Measurements from ENCODE around the gene TENM4. TPM values are rescaled to one million over a fixed set of nuclear protein-coding genes. Genes with fewer than 3 reads are reported as not detected.

The TENM4 gene
- polyA plus RNA-seq, 2 of the 4 experiments (the other 2 are of a cell fraction): 0.06 to 0.31 TPM

DNA sequence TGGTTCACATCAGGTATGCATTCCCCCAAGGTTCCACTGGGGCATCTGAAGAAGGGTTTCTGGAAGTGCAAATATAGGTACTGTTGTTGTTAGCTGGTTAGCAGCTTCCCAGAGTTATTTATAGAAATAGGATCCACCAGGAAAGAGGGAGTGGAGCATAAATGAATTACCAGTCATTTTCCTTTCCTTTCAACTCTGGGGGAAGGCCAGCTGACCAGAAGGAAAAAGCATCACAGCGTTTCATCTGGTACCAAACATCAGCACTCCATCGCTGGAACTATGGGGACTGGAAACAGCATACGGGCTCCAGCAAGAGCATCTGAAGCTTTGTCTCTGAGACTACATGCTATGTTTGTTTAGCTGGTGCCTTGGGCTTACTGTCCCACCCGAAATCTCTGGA, 487.9 kb downstream of the TENM4 start:
- ChIA-PET CTCF (interaction anchor here (1.3 kb wide), 1 partner anchor 306 kb away, joined by 3 read pairs; no protein-coding TSS in a partner anchor), POLR2A (no interaction called here)
- no peak overlapping the region for H3K4me2 ChIP-seq
- WGBS (ENCODE audit: missing lambda C conversion rate): 45% methylated on average over 4 of the region's 4 CpGs
- TF ChIP-seq, protein P1, sequence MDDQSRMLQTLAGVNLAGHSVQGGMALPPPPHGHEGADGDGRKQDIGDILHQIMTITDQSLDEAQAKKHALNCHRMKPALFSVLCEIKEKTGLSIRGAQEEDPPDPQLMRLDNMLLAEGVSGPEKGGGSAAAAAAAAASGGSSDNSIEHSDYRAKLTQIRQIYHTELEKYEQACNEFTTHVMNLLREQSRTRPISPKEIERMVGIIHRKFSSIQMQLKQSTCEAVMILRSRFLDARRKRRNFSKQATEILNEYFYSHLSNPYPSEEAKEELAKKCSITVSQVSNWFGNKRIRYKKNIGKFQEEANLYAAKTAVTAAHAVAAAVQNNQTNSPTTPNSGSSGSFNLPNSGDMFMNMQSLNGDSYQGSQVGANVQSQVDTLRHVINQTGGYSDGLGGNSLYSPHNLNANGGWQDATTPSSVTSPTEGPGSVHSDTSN (IDR thresholded peaks at IDR 0.05): no peak
- TF ChIP-seq ESRRA (IDR thresholded peaks at IDR 0.05; ENCODE audit: borderline replicate concordance, low read length) (no peak), FOSB (CRISPR knock-in tag; IDR thresholded peaks at IDR 0.05) (no peak), JUNB (IDR thresholded peaks at IDR 0.05) (no peak), RNF2 (IDR thresholded peaks at IDR 0.05; ENCODE audit: borderline replicate concordance, low read depth) (no peak), SREBF2 (IDR thresholded peaks at IDR 0.05) (no peak), RAD21 (conservative IDR thresholded peaks at IDR 0.05 in 1 of 2, IDR thresholded peaks at IDR 0.05 in 1 of 2) (no peak), MAX (IDR thresholded peaks at IDR 0.05) (no peak), HES2 (IDR thresholded peaks at IDR 0.05) (no peak), RCOR1 (IDR thresholded peaks at IDR 0.05; ENCODE audit: low read depth, low read length) (no peak)
- TF ChIP-seq, protein P2, sequence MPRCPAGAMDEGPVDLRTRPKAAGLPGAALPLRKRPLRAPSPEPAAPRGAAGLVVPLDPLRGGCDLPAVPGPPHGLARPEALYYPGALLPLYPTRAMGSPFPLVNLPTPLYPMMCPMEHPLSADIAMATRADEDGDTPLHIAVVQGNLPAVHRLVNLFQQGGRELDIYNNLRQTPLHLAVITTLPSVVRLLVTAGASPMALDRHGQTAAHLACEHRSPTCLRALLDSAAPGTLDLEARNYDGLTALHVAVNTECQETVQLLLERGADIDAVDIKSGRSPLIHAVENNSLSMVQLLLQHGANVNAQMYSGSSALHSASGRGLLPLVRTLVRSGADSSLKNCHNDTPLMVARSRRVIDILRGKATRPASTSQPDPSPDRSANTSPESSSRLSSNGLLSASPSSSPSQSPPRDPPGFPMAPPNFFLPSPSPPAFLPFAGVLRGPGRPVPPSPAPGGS (IDR thresholded peaks at IDR 0.05): no peak
- no peak overlapping the region for H3K27ac ChIP-seq
- ATAC-seq (no peak), FAIRE-seq (no peak), DNase-seq (ENCODE audit: low read depth in 1 of 2, low spot score in 1 of 2) (no peak)
- H3K4me3 ChIP-seq: no peak overlapping the region
- no peaks in the 10 kb centered on the region for H3K9me3 ChIP-seq
- no peaks in the 10 kb centered on the region for H3K4me1 ChIP-seq

GRCh38 chr11:78952175-78952574, 488.7 kb downstream of the TENM4 start:
- CTCF ChIA-PET: interaction anchor here (0.8 to 1.3 kb wide), 2 partner anchors 9 to 305 kb away, joined by 3 read pairs; no protein-coding TSS in a partner anchor
- POLR2A ChIA-PET: no interaction called here
- H3K4me2 ChIP-seq: no peak overlapping the region
- no peak for FAIRE-seq
- no peak overlapping the region for H3K27ac ChIP-seq
- ATAC-seq: no peak
- H3K4me1 ChIP-seq: no peaks in the 10 kb centered on the region
- H3K9me3 ChIP-seq: no peaks in the 10 kb centered on the region
- 27% methylated on average over 7 of the region's 7 CpGs for WGBS (ENCODE audit: missing lambda C conversion rate)
- no peak for TF ChIP-seq FOSB (CRISPR knock-in tag; IDR thresholded peaks at IDR 0.05)
- TF ChIP-seq MAFK (IDR thresholded peaks at IDR 0.05; ENCODE audit: partially characterized antibody): no peak
- TF ChIP-seq CHD4 (IDR thresholded peaks at IDR 0.05; ENCODE audit: borderline replicate concordance): no peak
- no peak overlapping the region for H3K4me3 ChIP-seq
- no peak for DNase-seq (ENCODE audit: low read depth in 1 of 2, low spot score in 1 of 2)

- DNase-seq (ENCODE audit: low read depth in 1 of 2, low spot score in 1 of 2) (no peak), ATAC-seq (no peak), FAIRE-seq (no peak)
- Histone ChIP-seq H3K4me3 (no peak overlapping the region), H3K27ac (no peak overlapping the region), H3K4me1 (no peaks in the 10 kb centered on the region), H3K9me3 (no peaks in the 10 kb centered on the region), H3K4me2 (no peak overlapping the region)
- TF ChIP-seq HEYL (CRISPR knock-in tag; IDR thresholded peaks at IDR 0.05) (no peak), RCOR1 (IDR thresholded peaks at IDR 0.05; ENCODE audit: low read depth, low read length) (no peak), ZSCAN20 (CRISPR knock-in tag; IDR thresholded peaks at IDR 0.05) (no peak), POLR2AphosphoS2 (conservative IDR thresholded peaks at IDR 0.05; ENCODE audit: low read length) (no peak), NFE2L2 (conservative IDR thresholded peaks at IDR 0.05; ENCODE audit: low read length) (no peak)
- POLR2A ChIA-PET: no interaction called here
- CTCF ChIA-PET: no interaction called here
- 42% methylated on average over 6 of the region's 6 CpGs for WGBS (ENCODE audit: missing lambda C conversion rate)
Measured at GRCh38 chr11:78949976-78950690, 490.7 kb downstream of the TENM4 start.
